NCI-H1694 treated with DMSO at 0.1 percent for 48 hours (cell line): ENCODE results near the gene CHRDL2.

Source experiments
- DNase-seq: peaks from one replicate; lab custom pipeline; 2025; lab: John Stamatoyannopoulos, UW

Gene CHRDL2

GRCh38 chr11:74710281-74710938 lies 20.8 kb downstream of the CHRDL2 start:
- DNase-seq: no peak

GRCh38 chr11:74709175-74709574 lies 22.1 kb downstream of the CHRDL2 start:
- no peak for DNase-seq

GRCh38 chr11:74707602-74708510 lies 23.4 kb downstream of the CHRDL2 start:
- no peak for DNase-seq

- no peak for DNase-seq
Measured at GRCh38 chr11:74707182-74707581, 24.0 kb downstream of the CHRDL2 start.

- DNase-seq: no peak
Measured at GRCh38 chr11:74703211-74703610, 28.0 kb downstream of the CHRDL2 start.

- peak; percentile 41 for DNase-seq
Measured at GRCh38 chr11:74702383-74703007, 28.7 kb downstream of the CHRDL2 start.

- DNase-seq: no peak
Measured at GRCh38 chr11:74701351-74701750, 29.9 kb downstream of the CHRDL2 start.

GRCh38 chr11:74699615-74700396 lies 31.4 kb downstream of the CHRDL2 start:
- no peak for DNase-seq

- no peak for DNase-seq
Measured at GRCh38 chr11:74697722-74698121, 33.5 kb downstream of the CHRDL2 start.

- no peak for DNase-seq
Measured at GRCh38 chr11:74696939-74697675, 34.1 kb downstream of the CHRDL2 start.

GRCh38 chr11:74696500-74696899 lies 34.7 kb downstream of the CHRDL2 start:
- DNase-seq: no peak

- DNase-seq: no peak
Measured at GRCh38 chr11:74695705-74696280, 35.4 kb downstream of the CHRDL2 start.

- no peak for DNase-seq
Measured at GRCh38 chr11:74694136-74694930, 36.9 kb downstream of the CHRDL2 start.

- no peak for DNase-seq
Measured at GRCh38 chr11:74693531-74693930, 37.7 kb downstream of the CHRDL2 start.

GRCh38 chr11:74691755-74692154 lies 39.5 kb downstream of the CHRDL2 start:
- no peak for DNase-seq

- DNase-seq: no peak
Measured at GRCh38 chr11:74689666-74690065, 41.6 kb downstream of the CHRDL2 start.

GRCh38 chr11:74687237-74688023 lies 43.8 kb downstream of the CHRDL2 start:
- DNase-seq: no peak

- no peak for DNase-seq
Measured at GRCh38 chr11:74686792-74687191, 44.4 kb downstream of the CHRDL2 start.

GRCh38 chr11:74685905-74686304 lies 45.3 kb downstream of the CHRDL2 start:
- DNase-seq: no peak
